ENCODE measurements around the gene ZDHHC14. TPM values are rescaled to one million over a fixed set of nuclear protein-coding genes. Genes with fewer than 3 reads are reported as not detected.

Gene ZDHHC14
- total RNA-seq, 2 experiments from 2014 or later = 1.1 to 1.2 TPM

GRCh38 chr6:157364705-157365104 lies 16.3 kb upstream of the ZDHHC14 start:
- intact Hi-C loops (cut with micrococcal nuclease) = loop anchor here (5.0 kb wide), 1 partner anchor 42 kb away; the partner anchor contains the start of gene TMEM242
- Mint-ChIP-seq H3K9me3 (no peaks in the 10 kb centered on the region), H3K4me3 (no peak overlapping the region), H3K36me3 (ENCODE audit: low read depth) (no peaks in the 10 kb centered on the region), H3K27me3 (ENCODE audit: low read depth) (peaks cover 22% of the 10 kb centered on the region), H3K27ac (no peak overlapping the region), H3K4me1 (ENCODE audit: low read depth) (peaks cover 15% of the 10 kb centered on the region)
- DNase-seq = no peak
- CTCF ChIA-PET = no interaction called here

DNA sequence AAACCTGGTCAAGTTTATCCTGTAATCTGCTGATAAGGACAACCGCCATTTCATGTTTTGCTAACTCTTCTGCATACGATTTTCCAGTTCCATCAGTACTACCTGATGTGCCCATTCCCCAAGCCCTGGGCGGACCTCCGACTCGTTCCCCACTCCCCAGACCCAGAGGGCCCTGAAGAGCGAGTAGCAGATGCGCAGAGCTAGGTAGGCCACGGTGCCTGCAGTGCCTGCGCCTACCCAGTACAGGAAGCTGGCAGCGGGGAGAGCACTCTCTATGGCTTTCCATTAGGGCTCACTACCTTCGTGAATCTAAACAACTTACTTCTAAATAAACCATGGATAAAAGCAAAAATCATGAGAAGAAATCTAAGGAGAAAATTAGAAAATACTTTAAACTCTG lies 14.3 kb upstream of the ZDHHC14 start:
- peaks cover 22% of the 10 kb centered on the region for H3K27me3 Mint-ChIP-seq (ENCODE audit: low read depth)
- peaks cover 20% of the 10 kb centered on the region for H3K4me1 Mint-ChIP-seq (ENCODE audit: low read depth)
- CTCF ChIA-PET = no interaction called here
- intact Hi-C loops (cut with micrococcal nuclease) = loop anchor here (5.0 kb wide), 1 partner anchor 44 kb away; the partner anchor contains the start of gene TMEM242
- no peak for DNase-seq
- no peak overlapping the region for H3K27ac Mint-ChIP-seq
- H3K4me3 Mint-ChIP-seq = no peak overlapping the region
- H3K36me3 Mint-ChIP-seq (ENCODE audit: low read depth) = no peaks in the 10 kb centered on the region
- H3K9me3 Mint-ChIP-seq = no peaks in the 10 kb centered on the region

DNA sequence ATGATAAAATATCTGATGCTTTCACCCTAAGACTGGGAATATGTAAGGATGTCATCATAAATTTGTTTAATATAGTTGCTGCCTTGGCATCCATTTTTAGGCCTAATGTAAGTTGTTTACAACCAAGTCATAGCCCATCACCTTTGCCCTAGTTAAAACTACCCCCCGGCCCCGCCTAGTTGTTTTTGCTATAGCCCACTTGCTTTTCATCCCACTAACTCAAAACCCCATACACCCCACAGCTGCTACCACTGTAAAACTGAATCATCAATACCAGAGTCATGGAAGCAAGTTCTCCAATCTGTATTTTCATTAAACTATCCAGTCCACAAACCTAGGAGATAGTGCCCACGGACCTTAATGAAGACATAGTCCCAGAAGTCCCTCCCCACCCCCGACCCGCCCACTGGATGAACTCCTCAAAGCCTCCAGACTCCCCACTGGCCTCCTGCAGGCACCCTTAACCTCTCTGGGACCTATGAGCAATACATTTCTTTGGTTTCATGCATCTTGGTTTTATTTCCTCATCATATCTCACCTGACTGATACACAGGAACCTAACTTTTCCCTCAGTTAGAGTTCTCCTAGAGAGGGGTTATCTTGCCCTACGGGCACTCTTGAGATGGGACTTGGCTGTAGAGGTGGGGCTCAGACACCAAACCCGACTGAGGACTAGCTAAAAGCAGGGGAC lies 12.5 kb upstream of the ZDHHC14 start:
- no peak for DNase-seq
- H3K9me3 Mint-ChIP-seq = no peaks in the 10 kb centered on the region
- H3K27me3 Mint-ChIP-seq (ENCODE audit: low read depth) = peaks cover 31% of the 10 kb centered on the region
- intact Hi-C loops (cut with micrococcal nuclease) = loop anchor here (1.0 to 5.0 kb wide), 2 partner anchors 12 to 46 kb away; partner anchors contain the start of gene TMEM242
- H3K27ac Mint-ChIP-seq = no peak overlapping the region
- CTCF ChIA-PET = interaction anchor here (0.7 kb wide), 1 partner anchor 657 kb away, joined by 3 read pairs; no protein-coding TSS in a partner anchor
- no peak overlapping the region for H3K4me3 Mint-ChIP-seq
- no peaks in the 10 kb centered on the region for H3K36me3 Mint-ChIP-seq (ENCODE audit: low read depth)
- H3K4me1 Mint-ChIP-seq (ENCODE audit: low read depth) = peaks cover 20% of the 10 kb centered on the region

DNA sequence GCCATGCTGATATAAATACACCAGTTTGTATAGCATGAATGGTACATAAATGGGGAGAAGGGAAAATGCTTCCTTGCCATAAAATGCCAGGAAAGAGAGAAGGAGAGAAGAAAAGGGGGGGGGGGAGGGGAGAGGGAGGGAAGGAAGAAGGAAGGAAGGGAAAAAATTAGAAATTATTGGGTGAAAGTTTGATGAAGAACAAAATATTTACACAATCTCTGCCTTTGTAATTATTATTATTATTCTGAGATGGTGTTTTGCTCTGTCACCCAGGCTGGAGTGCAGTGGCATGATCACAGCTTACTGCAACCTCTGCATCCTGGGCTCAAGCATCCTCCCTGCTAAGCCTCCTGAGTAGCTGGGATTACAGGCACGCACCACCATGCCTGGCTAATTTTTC lies 10.2 kb upstream of the ZDHHC14 start:
- Mint-ChIP-seq H3K36me3 (ENCODE audit: low read depth) (no peaks in the 10 kb centered on the region), H3K4me1 (ENCODE audit: low read depth) (peaks cover 22% of the 10 kb centered on the region), H3K27me3 (ENCODE audit: low read depth) (peaks cover 26% of the 10 kb centered on the region), H3K4me3 (no peak overlapping the region), H3K27ac (peak overlapping the region; percentile 8), H3K9me3 (no peaks in the 10 kb centered on the region)
- intact Hi-C loops (cut with micrococcal nuclease) = no loop called here
- CTCF ChIA-PET = interaction anchor here (1.3 kb wide), 1 partner anchor 9 kb away, joined by 4 read pairs; no protein-coding TSS in a partner anchor
- no peak for DNase-seq

DNA sequence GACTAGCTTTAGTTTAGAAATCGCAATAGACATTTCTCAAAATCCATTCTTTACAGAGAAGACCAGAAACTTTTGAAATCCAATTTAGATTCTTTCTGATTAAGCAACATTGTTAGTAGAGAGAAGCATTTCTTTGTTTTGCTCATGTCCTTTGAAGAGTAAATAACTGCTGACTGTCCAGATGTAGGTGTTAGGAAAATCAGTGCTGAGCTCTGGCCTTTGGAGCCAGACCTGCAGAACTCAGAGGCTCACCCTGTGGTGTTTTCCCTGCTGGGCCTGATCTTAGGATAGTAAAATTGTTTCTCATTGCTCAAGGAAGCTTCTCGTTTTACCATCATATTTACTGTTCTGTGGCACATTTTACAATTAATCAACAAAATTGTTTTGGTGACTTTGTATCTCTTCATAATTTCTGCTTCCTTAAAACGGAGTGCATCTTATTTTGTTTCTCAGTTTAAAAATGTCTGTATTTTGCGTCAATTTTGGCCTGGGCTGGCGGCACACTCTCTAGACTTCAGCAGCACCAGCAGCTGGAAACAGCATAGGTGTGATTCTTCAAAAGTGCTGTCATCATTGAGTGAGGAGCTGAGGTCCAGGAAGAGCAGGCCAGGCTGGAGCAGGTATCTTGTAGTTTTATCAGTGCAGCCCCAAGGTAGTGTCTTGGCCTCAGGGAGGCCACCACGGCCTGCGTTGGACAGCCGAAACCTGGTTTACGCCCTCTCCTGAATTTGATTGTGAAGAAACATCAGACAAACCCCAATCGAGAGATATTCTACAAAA lies 8.3 kb upstream of the ZDHHC14 start:
- H3K27ac Mint-ChIP-seq = no peak overlapping the region
- peaks cover 14% of the 10 kb centered on the region for H3K27me3 Mint-ChIP-seq (ENCODE audit: low read depth)
- intact Hi-C loops (cut with micrococcal nuclease) = no loop called here
- H3K36me3 Mint-ChIP-seq (ENCODE audit: low read depth) = no peaks in the 10 kb centered on the region
- no peaks in the 10 kb centered on the region for H3K9me3 Mint-ChIP-seq
- CTCF ChIA-PET = no interaction called here
- H3K4me3 Mint-ChIP-seq = no peak overlapping the region
- peaks cover 34% of the 10 kb centered on the region for H3K4me1 Mint-ChIP-seq (ENCODE audit: low read depth)
- no peak for DNase-seq

DNA sequence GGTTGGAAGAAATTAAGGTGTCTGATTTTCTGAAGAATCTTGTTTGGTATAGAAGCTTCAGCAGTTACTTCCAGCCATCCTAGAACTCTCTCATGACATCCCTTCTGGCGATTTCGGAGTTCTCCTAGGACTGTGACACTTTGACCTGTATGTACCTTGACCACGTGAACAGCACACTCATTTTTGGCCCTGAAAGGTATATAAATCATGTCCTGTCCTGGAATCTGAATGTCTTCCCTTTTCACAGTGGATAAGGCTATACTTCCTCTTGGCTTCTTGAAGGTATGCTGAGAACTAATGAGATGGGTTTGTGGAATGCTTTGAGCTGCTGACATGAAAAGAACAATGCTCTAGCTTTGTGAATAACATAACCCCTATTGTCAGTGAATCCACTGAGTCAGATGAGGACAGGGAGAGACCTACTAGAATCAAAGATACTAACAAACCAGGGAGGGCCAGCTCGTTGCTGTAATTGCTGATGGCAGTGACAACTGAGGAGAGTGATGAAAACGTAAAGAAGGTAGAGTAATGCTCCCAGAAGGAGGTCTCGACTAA lies 6.0 kb upstream of the ZDHHC14 start:
- CTCF ChIA-PET = interaction anchor here (0.6 to 0.7 kb wide), 2 partner anchors 13 to 442 kb away, joined by 3 read pairs; no protein-coding TSS in a partner anchor
- Mint-ChIP-seq H3K27ac (no peak overlapping the region), H3K27me3 (ENCODE audit: low read depth) (peaks cover 11% of the 10 kb centered on the region), H3K9me3 (no peaks in the 10 kb centered on the region), H3K4me1 (ENCODE audit: low read depth) (peaks cover 23% of the 10 kb centered on the region), H3K36me3 (ENCODE audit: low read depth) (no peaks in the 10 kb centered on the region), H3K4me3 (no peak overlapping the region)
- DNase-seq = no peak
- intact Hi-C loops (cut with micrococcal nuclease) = no loop called here

DNA sequence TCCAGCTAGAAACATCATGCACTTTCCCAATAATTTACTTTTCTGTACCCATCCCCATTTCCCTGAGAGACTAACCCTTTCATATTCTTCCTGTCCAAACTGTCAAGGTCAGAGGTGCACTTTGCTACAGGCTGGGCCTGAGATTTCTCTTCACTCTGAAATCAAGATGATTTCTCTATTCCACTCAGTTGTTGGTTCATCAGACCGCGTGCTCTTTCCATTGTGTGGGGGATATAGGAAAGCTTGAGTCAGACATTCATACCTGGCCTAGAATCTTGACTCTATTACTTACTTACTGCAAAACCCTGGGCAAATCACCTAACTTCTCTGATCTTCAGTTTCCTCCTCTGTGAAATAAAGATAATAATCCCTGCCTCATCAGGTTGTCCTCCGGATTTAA lies 4.7 kb upstream of the ZDHHC14 start:
- no peak overlapping the region for H3K27ac Mint-ChIP-seq
- no peaks in the 10 kb centered on the region for H3K9me3 Mint-ChIP-seq
- H3K36me3 Mint-ChIP-seq (ENCODE audit: low read depth) = no peaks in the 10 kb centered on the region
- CTCF ChIA-PET = interaction anchor here (0.6 kb wide), 1 partner anchor 52 kb away, joined by 3 read pairs; no protein-coding TSS in a partner anchor
- H3K27me3 Mint-ChIP-seq (ENCODE audit: low read depth) = peaks cover 11% of the 10 kb centered on the region
- intact Hi-C loops (cut with micrococcal nuclease) = no loop called here
- no peak overlapping the region for H3K4me3 Mint-ChIP-seq
- H3K4me1 Mint-ChIP-seq (ENCODE audit: low read depth) = peaks cover 20% of the 10 kb centered on the region
- peak; percentile 34 for DNase-seq

- Mint-ChIP-seq H3K27me3 (ENCODE audit: low read depth) (peaks cover 9% of the 10 kb centered on the region), H3K9me3 (no peaks in the 10 kb centered on the region), H3K27ac (no peak overlapping the region), H3K4me1 (ENCODE audit: low read depth) (peaks cover 20% of the 10 kb centered on the region), H3K4me3 (no peak overlapping the region), H3K36me3 (ENCODE audit: low read depth) (no peaks in the 10 kb centered on the region)
- DNase-seq = no peak
- CTCF ChIA-PET = interaction anchor here (0.6 kb wide), 2 partner anchors 53 to 272 kb away, joined by 3 to 4 read pairs; no protein-coding TSS in a partner anchor
- intact Hi-C loops (cut with micrococcal nuclease) = no loop called here
These were observed 4.2 kb upstream of the ZDHHC14 start for GRCh38 chr6:157376706-157377230.

GRCh38 chr6:157379656-157380457 lies 1.1 kb upstream of the ZDHHC14 start:
- H3K4me3 Mint-ChIP-seq = peak overlapping the region; percentile 81
- CTCF ChIA-PET = interaction anchor here (1.0 to 1.5 kb wide), 3 partner anchors 9 to 65 kb away, joined by 3 to 5 read pairs (median 4); partner anchors contain the start of gene TMEM242
- DNase-seq = peak; percentile 92
- H3K27ac Mint-ChIP-seq = peak overlapping the region; percentile 59
- peaks cover 12% of the 10 kb centered on the region for H3K27me3 Mint-ChIP-seq (ENCODE audit: low read depth)
- H3K9me3 Mint-ChIP-seq = no peaks in the 10 kb centered on the region
- peaks cover 4% of the 10 kb centered on the region for H3K36me3 Mint-ChIP-seq (ENCODE audit: low read depth)
- peaks cover 36% of the 10 kb centered on the region for H3K4me1 Mint-ChIP-seq (ENCODE audit: low read depth)
- intact Hi-C loops (cut with micrococcal nuclease) = loop anchor here (1.0 to 10.0 kb wide), 8 partner anchors 11 to 1485 kb away; partner anchors contain the start of gene TMEM242

GRCh38 chr6:157380458-157380778 lies 572 bp upstream of the ZDHHC14 start:
- peak overlapping the region; percentile 81 for H3K4me3 Mint-ChIP-seq
- DNase-seq = peak; percentile 10
- peaks cover 12% of the 10 kb centered on the region for H3K27me3 Mint-ChIP-seq (ENCODE audit: low read depth)
- H3K9me3 Mint-ChIP-seq = no peaks in the 10 kb centered on the region
- H3K36me3 Mint-ChIP-seq (ENCODE audit: low read depth) = peaks cover 4% of the 10 kb centered on the region
- CTCF ChIA-PET = interaction anchor here (1.3 to 1.5 kb wide), 2 partner anchors 9 to 57 kb away, joined by 4 to 5 read pairs; partner anchors contain the start of gene TMEM242
- intact Hi-C loops (cut with micrococcal nuclease) = loop anchor here (1.0 to 10.0 kb wide), 8 partner anchors 11 to 1484 kb away; partner anchors contain the start of gene TMEM242
- H3K4me1 Mint-ChIP-seq (ENCODE audit: low read depth) = peaks cover 38% of the 10 kb centered on the region
- H3K27ac Mint-ChIP-seq = peak overlapping the region; percentile 59
